RPMI8226 (cell line): Measurements from ENCODE around the gene ARHGAP26.

Experiments used
- DNase-seq: peaks from one replicate; pipeline ENCODE4 v3.0.0-alpha.2; 2015

ARHGAP26 gene

DNA sequence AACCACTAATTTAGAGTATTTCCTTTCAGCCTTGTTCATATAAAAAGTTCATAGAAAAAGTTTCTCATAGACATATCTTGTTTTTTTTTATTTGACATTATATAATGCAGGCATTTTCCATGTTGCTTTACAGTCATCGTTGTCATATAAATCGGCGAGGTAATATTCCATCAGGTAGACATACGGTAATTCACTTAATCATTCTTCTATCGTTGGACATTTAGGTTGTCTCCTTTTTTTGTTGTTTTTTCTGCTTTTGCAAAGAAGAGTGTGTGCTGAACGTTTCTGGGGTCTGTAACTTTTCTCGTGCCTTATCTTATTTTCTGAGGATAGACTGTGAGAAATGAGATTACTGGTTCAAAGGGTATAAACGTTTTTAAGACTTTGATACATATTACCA lies 283.6 kb downstream of the ARHGAP26 start:
- no peak for DNase-seq

DNA sequence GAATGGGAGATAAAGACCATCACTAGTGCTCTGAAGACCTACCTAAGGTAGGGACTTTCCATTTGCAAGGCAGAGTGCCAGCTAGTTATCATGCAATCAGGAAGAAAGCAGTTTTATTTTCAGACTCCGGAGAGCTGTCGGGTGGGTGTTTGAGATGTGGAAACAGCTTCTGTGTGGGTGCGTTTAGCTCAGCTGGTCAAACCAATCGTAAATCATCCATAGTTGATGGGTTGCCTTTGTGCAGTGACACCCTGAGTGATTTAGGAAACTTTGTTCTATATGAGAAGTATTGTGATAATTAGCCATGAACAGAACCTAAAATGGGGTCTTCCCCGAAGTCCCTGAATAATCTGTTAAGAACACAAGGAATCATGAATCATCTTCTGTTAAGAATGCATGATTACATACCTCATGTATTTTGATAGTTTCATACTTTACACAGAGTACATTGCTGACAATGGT lies 284.3 kb downstream of the ARHGAP26 start:
- peak; percentile 80 for DNase-seq

DNA sequence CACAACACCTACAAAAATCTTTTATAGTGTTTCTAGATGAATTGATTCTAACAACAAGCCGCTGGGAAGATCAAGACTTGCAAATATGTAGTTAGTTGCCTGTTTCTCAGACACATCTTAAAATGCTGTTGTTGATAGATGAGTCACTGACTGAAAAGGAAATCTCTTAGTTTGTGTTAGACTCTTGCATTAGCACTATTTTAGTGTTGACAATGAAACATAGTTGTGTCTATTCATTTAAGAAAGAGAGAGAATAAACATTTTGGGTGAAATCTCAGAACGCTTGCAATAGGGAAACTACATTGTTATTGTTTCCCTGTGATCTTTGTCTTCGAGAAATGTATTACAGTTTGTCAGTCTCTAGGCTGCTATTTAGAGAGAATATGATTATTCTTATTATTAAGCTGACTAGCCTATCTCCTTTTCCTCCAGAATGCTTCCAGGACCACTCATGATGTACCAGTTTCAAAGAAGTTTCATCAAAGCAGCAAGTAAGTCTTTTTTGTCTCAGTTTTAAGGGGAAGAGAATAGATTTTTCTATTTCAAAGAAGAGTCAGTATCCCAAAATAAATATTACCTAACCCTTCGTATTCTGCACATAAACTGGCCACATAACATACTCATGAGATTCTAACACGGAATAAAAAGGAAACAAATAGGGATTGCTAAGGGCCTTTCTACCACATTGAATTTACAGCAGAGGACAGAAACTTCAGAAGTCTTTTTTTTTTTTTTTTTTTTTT lies 285.6 kb downstream of the ARHGAP26 start:
- DNase-seq = no peak

DNA sequence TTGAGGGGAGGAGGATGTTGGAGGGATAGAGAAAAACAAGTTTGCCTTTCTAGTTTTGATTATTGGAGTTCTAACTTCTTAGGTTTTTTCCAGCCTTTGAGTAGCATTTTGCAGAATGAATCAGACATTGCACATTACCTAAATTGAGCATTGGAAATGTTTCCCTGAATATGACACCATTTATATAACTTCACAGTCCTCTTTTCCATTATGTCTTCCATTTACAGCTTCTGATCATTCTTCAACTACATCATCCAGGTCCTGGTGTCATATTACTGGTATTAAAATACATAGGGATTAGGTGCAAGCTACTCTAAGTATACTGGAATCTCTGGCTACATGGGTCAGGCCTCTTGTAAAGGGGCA lies 286.1 kb downstream of the ARHGAP26 start:
- DNase-seq = no peak

DNA sequence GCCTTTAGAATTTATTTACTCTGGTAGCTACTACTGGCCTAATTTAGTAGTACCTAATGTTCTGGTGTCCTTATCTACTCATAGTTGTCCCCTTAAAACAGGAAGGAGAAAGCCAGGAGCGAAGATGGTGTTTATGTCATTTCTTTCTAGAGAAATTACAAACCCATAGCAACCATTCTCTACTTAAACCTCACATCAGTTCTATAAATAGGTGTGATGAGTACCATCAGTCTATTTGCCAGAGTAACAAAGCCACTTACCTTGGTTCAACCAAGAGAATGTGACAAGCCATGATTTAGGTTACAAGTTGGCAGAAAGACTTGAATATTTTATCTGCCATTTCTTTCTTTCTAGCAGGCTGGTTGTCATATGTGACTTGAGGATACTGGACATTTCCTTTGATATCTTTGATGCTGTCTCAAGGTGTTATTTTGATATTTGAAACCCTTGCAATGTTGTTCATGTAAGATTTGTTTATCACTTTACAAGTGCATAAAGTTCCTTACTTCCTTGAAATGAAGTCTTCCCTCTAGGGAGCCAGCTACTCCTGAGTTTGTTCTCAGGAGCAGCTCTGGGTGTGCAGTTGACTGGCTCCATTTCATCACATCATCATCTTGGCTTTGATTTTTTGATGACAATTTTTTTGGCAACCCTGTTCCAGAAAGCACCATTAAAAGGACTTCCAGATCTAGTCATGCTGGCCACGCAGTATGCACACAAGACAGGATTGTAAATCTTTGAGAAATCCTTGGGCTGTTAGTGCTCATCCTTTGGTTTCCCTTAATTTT lies 286.8 kb downstream of the ARHGAP26 start:
- peak; percentile 47 for DNase-seq

DNA sequence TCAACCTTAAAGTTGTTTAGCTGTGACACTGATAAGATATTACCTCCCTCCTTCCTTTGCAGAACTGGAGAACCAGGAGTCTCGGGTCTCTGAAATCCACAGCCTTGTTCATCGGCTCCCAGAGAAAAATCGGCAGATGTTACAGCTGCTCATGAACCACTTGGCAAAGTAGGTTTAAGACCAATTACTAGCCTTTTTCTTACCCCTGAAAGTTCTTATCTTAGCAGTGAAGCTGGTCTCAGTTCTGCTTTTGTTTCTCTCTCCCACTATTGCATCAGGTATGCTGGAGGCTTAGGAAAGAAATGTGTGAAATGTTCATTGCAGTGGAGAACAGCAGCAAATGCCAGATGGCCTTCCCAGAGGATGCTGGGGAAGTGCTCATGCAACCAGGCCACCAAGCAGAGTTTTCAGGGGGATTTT lies 287.4 kb downstream of the ARHGAP26 start:
- peak; percentile 68 for DNase-seq

DNA sequence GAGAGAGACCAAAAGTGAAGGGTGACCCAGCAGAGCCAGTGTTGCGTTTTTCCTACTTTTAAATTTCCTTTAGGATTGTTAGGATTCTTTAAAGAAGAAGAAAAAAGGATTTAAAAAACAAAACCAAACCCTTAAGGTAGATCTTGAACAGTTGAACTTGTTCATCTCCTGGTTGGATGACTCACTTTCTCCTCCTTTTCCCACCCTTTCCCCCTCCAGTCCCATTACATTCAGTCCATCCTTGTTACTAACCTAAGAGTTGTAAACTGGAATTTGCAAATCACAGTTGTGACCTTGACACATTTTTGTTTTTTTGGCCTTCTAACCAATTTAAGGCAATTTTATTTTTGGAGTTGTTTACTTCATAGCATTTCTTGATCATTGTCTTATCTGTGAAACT lies 289.2 kb downstream of the ARHGAP26 start:
- DNase-seq = no peak

DNA sequence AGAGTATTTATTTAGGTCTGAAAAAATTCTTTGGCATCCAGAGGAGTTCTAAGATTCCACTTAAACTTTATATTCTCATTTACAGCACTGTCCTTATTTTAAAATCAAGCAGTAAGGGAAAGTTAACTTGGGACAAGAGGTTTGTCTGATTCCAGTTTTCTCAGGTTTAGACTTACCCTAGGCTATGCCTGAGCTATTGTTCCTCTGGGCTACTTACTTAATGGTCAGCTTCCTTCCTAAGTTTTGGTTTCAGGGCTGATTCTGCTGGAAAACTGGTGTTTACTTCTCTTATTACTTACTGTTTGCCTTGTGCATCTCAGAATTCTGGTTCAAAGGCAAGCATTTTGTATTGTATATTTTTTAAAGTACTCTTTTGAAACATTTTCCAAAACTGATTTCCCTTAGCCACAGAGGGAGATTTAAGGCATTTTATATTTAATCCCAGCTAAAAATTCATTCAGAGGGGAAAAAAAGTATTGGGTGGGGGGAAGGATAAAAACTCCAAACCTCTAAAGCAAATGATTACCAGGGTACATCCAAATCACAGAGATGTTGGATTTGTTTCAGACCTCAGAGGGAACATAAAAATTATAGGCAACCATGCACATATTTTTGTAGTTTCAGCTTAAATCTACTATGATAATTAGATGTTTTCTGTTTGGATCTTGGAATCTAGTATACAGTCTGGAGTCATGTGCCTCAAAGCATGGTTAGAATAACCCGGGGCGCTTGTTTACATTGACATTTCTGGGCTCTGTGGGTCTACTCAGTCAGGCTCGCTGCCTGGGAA lies 290.0 kb downstream of the ARHGAP26 start:
- no peak for DNase-seq

DNA sequence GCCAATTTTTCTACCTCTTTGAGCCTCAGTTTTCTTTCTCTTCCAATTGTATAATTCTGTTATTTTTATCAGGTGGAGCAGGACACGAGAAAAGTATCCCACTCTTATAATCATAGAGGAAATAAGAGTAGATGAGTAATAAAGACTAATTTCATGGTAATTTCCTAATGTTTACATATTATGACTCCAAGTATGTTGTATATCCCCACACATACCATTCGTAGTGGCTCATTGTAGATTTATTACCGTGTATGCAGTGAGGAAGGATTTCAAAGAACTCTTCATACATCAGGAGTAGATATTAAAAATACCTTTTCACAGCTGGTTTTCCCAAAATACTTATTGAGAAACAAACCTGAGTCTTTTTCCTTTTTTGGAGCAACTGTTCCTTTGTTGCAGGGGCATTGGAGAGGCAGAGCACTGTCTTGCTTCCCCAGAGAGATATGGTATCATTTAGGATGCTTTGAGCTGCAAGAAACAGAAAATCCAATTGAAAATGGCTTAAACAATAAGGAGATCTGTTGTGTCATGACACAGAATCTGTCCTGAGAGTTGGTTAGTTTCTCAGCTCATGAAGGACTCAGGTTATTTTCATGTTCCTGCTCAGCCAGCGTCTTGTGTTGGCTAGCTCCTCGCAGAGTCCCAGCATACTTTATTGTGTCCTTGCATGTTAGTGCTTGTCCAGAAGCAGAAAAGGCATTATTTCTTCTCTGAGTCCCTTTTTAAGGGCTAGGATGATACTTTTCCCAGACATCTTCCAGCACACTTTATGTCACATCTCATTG lies 291.2 kb downstream of the ARHGAP26 start:
- DNase-seq = no peak

DNA sequence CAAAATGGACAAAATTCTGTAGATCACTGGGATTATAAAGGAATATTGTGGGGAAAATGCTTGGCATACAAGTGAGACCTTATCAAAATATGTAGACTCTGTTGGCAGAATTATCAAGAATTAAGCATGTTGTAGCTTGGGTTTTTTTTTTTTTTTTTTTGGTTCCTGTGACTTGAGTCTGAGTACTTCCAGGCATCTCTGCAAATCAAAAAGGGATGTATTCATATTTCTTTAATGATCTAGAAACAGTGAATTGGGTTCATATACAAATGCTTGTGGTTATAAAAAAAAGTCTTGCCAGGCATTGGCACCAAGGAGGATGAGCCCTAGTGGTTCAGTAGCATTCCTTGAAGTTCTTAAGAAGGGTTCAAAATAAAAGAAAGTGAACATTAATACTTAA lies 292.2 kb downstream of the ARHGAP26 start:
- no peak for DNase-seq

DNA sequence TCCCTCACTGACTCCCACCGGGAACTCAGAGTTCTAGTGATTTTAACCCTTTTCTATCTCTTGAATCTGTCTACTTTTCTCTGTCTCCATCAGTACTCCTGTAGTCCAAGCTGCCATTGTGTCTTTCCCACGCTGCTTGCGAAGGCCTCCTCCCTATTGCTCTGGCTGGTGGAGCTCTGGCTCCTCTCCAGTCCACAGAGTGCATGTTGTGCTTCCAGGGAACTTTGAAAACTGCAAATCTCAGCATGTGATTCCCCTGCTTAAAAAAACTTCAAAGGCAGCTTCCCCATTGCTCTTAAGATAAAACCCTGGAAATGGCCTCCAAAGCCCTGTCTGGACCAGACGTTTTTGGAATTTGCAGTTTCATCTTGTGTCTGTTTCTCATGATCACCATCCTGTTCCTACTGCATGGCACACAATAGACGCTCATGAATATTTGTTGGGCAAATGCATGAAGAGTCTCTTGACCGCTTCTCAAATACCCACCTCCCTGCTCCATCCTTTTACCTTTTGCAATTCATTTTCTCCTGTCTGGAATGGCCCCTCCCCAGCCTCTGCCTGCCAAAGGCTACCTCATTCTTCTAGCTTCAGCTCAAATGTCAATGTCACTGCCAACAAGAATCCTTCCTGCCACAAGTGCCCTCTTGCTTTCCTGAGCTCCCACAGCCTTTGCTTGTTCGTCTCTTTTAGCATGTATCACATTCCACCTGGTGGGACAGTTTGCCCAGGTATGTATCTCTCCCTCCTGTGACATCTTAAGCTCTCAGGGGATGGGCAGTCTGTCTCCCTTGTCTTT lies 293.2 kb downstream of the ARHGAP26 start:
- DNase-seq = no peak

DNA sequence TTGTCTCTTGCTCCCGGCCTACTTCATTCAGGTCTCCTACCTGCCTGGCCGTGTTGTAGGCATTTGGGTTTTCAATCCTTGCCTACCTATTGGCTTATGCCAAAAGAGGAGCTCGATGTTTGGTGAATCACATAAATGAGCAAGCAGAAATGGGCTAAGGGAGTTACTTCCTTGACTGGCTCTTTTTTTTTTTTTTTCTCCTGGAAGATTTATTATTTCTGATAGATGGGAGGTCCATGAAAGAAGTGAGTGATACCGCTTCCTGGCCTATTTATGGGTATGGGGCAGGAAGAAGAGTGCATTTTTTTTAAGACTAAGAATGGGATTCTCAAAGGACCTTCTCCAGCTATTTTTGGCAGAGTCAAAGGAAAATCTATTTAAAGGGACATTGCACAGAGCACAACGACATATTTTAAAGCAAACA lies 294.1 kb downstream of the ARHGAP26 start:
- DNase-seq = no peak

DNA sequence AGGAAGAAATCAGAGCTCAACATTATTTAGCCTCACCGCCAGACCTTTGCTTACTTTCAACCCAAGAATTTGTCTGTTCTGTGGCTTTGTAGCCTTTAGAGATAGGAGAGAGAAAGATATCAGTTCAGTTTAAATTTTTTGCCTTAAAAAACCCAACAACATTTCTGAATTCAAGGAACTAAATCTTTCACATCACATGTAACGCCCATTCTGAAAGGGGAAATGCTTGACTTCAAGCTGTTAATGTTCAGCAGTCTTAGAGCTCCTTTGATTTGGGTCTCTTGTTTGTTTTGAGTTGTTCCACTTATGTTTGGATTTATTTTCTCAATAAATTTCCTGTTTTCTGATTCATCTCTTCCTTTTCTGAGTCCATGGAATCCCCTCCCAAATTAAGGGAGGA lies 294.5 kb downstream of the ARHGAP26 start:
- DNase-seq = no peak

DNA sequence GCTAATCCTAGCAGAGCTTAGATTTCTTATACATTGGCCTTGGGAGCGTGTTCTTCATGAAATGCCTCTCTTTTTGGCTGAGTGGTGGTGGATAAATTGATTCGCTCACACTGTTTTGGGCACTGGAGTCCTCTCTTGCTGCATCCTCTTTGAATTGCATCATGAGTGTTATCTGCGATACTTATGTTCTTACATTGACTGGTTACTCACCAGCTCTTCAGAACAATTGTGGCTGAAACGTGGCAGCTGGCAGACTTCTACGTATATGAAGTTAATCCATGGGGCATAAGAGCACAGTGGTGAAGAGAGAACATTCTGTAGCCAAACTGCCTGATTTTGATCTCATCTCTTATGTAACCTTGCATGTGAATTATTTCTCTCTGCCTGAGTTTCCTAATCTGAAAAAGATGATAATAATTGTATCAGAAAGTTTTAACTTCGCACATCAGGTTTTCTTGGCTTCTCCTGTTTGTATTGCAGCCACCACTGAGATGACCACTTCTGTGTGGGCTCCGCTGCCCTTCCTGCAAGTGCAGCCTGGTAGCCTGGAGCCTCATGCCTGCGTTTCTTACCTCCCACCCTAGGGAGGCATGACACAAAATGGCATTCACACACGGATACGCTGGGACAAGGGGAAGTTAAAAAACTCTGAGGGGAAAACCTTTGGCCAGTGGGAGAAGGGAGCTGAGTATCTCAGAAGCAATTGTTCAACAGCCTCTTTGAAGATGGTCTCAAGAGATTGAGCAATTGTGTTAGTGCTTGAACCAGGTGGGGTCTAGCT lies 295.2 kb downstream of the ARHGAP26 start:
- no peak for DNase-seq

DNA sequence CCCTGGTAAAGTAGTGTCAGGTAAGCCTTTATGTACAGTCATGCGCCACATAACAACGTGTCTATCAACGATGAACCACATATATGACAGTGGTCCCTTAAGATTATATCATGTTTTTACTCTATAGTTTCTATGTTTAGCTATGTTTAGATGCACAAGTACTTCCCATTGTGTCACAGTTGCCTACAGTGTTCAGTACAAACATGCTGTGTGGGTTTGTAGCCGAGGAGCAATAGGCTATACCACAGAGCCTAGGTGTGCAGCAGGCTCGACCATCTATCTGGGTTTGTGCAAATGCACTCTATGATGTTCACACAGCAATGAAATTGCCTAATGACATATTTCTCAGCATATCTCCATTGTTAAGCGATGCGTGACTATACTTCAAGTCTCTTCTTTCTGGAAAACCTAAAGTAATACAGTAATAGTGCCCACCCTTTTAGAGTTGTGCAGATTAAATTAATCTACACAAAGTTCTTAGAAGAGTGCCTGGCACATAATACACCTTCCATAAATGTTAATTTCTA lies 295.9 kb downstream of the ARHGAP26 start:
- DNase-seq = no peak

DNA sequence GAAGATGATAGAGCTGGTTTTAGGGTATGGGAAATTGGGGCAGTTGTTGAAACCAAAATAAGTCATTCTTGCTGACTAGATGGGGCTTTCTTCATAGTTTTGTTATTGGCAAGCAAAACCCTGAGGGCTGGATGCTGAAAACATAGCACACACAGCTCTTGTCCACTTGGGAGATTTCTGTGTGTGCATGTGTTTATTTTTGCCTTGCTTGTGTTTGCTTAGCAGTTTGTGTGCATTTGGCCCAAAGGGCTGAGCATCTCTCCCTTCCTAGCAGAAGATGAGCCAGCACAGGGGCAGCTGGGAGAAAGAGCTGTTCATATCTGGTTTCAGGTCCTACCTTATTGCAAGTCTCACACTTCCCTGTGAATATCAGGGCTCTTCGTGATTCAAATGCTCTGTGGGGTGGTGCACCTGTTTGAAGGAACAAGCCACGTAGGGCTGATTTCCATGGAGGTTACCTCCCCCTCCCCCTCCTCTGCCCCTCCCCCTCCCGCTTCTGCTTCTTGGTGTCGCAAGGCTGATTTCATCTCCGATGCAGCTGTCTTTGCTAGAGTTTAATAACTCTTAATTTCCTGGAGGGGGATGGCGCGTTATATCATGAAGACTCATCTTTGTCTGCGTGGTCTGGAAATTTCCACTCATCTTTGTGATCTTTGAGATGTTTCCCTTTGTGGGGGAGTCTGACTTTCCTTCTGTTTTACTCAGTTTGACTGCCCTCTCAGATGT lies 296.5 kb downstream of the ARHGAP26 start:
- peak; percentile 84 for DNase-seq

DNA sequence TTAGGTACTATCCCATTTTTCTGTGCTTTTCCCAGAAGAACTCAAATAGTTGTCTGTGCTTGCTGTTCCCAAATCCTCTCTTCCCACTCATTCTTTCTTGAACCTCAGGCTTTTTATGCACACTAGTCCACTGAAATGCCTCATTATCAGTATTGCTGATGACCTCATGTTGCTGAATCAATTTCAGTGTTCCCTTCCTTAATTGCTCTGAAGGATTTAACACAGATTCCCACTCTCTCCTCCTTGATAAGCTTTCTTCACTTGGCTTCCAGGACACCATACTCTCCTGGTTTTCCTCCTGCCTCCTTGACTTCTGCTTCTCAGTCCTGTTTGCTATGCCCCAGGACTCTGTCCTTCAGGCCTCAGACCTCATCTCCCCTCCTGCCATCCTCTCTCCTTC lies 298.5 kb downstream of the ARHGAP26 start:
- DNase-seq = no peak

DNA sequence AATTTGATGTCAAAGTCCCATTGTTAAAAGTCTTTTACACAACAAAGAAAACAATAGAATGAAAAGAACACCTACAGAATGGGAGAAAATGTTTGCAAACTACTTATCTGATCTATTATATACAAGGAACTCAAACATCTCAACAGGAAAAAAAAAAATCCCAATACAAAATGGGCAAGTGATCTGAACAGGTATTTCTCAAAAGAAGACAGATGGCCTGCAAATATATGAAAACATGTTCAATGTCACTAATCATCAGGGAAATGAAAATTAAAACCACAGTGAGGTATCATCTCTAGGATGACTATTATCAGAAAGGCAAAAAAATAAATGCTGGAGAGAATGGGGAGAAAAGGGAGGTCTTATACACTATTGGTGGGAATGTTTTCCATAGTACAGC lies 301.8 kb downstream of the ARHGAP26 start:
- DNase-seq = no peak

DNA sequence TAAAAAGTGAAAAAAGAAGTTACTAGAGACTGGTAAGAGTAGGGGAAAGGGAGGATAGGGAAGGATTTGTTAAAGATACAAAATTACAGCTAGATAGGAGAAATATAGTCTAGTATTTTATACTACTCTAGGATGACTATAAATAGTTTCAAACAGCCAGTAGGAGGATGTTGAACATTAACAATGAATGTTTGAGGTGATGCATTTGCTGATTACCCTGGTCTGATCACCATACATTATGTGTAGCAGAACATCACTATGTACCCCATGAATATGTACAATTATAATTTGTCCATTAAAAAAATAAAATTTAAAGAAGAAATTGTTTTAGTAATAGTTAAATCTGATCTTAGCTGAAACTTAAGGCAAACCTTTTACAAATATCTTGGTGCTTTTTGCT lies 302.6 kb downstream of the ARHGAP26 start:
- DNase-seq = no peak

DNA sequence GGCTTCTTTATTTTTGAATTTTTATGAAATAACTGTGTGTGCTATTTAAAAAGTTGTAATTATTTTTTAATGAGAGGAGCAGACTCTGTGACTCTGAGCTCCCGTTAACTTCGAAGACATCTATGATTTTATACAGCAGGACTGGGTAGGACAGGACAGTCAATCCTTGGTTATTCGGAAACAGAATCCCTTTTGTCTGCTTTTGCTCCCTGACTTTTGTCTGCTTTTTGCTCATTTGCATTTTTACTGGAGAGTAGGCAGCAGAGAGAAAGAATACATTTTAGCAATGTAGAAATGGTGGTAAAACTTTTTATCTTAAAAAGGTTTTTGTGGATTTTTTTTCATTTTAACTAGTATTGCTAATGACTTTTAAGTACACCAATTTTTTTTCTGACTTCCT lies 303.6 kb downstream of the ARHGAP26 start:
- DNase-seq = no peak
